HG02798 (cell line): ENCODE measurements around the gene SORBS1.

Experiments used
- ATAC-seq: cut with Tn5 transposase; IDR thresholded peaks from one replicate; pipeline ENCODE4 v1.9.1; 2021; ENCODE audit warnings: mild to moderate bottlenecking; ENCODE audit not compliant: unreplicated experiment, poor library complexity

Gene SORBS1

GRCh38 chr10:95518455-95519452 lies 42.4 kb downstream of the SORBS1 start:
- no peak for ATAC-seq

- no peak for ATAC-seq
Measured at GRCh38 chr10:95517536-95518454, 43.4 kb downstream of the SORBS1 start.

DNA sequence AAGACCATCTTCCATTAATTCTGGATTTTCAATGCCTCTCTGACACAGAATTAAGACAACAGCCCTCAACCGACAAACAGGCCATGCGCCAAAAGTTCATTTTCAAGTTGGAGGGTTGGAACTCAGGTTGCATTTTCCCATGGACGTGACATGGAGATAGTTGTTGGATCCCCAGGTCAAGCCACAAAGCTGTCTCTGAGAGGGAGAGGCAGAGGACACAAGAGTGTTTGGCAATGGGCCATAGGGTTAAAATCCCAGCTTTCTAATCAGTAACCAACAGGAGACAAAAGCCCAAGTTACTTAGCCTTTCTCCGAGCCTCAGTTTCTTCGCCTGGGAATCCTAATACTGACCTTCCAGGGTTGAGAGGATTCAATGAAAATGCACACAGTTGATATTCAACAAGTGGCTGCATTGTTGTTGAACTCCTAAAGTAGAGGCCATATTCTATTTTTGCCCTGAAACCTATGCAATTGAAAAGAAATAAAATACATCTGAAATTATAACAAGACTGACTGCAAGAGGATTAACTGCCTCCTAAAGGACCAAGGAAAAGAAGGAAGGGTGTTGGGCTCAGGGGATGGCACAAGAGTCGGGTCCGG lies 44.3 kb downstream of the SORBS1 start:
- ATAC-seq: no peak

DNA sequence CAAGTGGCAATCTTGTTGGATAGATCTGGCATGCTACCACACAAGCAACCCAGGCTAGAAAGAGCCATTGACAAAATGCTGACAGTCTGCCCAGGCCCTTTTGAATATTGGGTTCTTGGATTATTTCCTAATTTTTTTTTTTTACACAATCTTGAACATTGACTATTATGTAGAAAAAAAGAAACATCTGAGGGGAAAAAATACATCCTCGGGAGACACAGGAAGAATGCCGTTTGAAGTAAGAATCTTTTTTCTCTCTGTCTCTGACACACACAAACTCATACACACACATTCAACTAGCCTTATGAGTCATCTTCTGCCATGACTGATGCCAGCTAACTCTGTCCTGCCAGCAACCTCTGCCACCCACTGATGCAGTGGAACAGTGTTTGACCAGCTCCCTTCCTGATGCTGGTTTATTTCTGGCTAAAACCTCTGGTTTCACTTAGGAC lies 47.2 kb downstream of the SORBS1 start:
- no peak for ATAC-seq

DNA sequence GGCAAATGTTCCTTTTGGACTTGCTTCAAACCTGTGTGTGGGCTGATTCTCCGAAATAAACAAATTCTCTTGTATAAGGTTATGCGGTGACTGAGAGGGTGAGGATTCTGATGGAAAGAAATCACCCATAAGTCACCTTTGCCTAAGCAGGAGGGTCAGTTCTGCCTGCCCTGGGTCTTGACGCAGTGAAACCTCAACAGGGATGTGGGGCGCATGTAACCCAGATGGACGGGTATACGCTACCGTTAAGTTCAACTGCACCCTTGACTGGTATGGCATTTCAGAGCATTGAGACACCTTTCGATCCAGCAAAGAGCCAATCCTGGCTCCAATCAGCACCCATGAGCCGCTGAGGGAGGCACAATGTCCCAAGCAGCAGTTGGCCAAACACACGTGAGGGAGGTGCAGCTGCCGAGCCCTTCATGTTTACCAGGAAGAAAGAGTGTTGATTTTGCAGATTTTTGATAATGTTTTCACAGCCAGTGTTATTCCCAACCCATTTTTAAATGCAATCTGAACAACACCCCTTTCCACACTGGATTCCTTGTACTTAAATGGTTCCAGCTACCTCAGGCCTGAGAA lies 48.1 kb downstream of the SORBS1 start:
- ATAC-seq: no peak

GRCh38 chr10:95511314-95511713 lies 49.9 kb downstream of the SORBS1 start:
- ATAC-seq: no peak

GRCh38 chr10:95509251-95509650 lies 51.9 kb downstream of the SORBS1 start:
- no peak for ATAC-seq

DNA sequence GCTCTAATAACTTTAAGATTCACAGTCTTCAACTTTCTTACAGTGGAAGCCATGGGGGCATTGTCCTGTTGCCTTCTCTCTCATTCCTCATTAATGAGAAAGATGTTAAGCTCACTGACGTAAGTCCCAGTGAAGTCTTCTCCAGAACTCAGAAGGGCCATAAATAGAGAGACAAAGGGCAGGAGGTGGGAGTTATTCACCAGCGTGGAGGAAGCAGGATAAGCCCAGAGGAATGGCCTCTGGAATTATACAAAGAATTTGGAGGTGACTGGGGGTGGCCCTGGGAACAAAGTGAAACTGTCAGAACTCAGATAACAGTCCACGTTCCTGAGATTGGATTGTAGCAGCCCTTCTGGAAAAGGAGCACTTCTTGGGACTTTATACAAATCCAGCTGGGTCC lies 52.4 kb downstream of the SORBS1 start:
- no peak for ATAC-seq

DNA sequence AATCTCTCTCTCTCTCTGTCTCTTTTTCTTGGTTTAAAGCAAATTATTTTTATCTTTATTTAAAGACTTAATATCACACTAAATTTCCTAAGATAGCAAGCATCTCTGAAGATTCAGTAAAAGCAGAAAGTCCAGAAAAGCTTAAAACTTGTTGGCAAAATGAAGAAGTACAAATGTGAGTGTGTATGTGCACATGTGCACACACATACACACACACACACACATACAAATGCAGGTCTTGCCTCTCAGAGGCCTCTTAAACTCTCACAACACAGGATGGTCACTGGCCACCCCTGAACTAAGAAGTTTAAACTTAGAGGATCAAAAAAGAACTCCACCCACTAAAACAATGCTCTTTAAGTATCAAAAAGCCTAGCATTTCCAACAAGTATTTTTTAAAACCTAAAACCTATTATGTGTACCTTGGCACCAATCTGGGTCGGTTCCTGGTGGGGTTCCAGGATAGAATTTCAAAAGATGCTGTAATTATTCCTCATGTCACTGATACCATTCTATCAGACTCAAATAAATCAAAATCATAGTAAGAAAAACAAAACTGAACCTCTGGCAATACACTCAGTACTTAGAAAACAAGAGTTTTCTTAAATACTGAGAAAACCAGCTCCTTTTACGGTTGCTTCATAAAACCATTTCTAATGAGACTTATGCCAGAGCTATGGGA lies 55.0 kb downstream of the SORBS1 start:
- no peak for ATAC-seq

DNA sequence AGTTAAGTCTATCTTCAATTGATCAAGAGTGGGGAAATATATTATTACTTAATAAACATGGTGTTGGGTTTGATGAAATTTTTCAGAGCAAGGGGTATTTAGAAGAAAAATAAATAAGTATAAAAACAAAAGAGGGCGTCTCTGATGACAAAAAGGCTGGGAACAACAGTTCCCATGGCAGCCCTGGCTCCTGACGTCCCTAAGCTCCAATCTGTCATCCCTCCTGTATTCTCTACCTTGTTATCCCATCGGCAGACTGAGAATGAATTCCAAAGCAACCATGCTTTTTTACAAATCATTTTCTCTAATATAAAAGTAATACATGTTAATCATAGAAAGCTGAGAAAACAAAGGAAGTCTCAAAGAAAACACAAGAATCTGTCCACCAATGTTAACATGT lies 55.5 kb downstream of the SORBS1 start:
- no peak for ATAC-seq

- ATAC-seq: no peak
Measured at GRCh38 chr10:95505084-95505610, 56.0 kb downstream of the SORBS1 start.

DNA sequence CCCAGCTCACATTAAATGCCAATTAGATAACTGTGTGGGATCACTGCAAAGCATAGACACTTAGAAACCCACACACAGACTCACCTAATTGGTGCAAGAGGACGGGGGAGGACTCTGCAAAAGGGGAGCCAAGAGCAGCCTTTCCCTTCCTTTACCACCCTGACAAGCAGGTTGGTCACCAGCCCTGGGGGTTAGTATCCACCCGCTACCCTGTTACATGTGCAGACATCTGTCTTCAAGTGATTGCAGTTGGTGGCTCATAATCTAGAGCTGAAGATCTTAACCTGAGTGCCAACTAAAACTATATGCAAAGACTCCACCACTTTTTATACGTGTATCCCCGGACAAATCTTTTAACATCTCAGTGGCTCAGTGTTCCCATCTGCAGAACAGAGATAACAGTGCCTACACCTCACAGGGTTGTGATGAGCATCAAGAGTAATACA lies 56.9 kb downstream of the SORBS1 start:
- ATAC-seq: no peak

GRCh38 chr10:95503526-95503925 lies 57.6 kb downstream of the SORBS1 start:
- no peak for ATAC-seq

DNA sequence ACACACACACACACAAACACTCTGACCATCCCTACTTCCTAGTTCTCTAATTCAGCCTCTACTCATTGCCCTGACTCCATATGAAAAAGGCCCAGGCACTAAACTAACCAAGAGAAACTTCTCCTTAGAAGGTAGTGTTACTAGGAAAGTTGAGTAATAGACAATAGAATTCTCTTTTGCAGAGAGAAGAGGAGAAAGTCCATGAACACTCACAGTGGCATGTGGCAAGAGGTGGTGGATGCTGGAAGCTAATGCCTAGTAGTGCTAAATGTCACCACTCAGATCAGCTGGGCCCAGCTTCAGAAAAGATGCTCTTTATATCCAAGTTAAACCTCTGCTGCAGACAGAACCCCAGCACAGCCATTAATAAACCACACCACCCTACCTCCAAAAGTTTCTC lies 58.2 kb downstream of the SORBS1 start:
- ATAC-seq: no peak

DNA sequence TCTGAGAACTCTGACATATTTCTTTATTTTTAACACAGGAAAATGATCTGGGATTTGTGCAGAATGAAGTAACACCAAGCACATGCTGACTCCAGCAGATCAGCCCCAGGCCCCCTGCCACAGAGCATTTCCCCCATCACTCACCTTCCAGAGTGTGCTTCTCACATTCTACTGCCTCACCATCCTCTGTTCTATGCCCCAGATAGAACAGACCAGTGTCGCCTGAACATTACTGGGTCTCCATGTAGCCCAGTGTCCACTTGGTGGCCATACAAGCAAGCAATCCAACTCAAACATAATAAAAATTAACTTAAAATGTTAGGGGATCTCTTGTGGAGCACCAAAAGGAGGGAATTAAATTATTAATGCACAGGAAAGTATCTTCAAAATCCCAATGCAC lies 58.8 kb downstream of the SORBS1 start:
- ATAC-seq: no peak

DNA sequence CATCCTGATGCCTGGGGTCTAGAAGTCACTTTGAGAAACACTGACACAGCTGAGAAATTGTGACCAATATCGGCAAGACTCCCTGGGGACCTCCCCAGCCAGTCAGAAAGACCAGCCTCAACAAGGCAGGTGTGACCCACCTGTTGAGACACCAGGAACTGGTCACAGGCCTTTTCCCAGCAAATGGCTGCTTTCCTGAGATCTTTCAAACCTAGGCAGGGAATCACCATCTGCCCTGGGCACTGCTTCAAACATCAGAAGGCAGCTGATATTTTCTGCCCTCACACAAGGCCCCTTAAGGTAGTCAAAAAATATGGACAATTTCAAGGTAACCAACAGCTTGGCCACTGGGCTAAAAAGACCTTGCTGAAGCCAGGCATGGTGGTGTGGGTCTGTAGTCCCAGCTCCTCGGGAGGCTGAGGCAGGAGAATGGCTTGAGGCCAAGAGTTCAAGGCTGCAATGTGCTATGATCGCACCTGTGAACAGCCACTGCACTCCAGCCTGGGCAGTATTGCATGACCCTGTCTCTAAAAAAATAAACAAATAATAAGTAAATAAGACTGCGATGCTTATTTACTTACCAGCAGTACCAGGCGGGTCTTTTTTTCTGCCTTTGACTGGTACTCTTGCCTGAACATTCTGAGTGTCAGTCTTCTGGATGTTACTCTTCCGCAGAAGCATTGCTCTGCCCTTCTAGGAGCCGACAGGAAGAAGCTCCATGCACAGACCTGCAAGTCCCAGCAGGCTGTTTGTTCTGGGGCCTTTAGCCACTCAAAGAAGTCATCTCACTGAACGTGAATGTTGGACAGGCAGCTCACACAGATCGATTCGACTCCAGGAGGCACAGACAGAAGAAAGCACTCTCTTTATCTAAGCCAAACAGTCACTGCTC lies 59.7 kb downstream of the SORBS1 start:
- ATAC-seq: no peak

GRCh38 chr10:95500649-95501048 lies 60.5 kb downstream of the SORBS1 start:
- ATAC-seq: no peak

DNA sequence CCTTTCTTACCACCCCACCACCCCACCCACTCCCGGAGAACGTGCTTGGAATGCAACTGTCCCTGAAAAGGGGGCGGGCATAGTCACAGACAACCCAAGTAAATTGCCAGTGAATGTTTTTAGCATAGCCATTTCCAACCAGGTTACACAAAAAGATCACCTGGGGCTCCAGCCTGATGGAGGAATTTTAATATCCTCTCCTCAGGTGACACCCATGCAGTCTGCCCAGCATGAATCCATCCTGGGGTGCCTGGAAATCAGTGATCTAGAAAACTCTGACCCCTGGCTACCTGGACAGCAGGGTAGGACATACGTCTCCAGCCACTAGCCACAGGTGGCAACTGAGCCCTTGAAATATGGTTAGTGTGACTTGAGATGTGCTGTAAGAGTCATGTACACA lies 61.1 kb downstream of the SORBS1 start:
- no peak for ATAC-seq
